ENCODE results near the gene MBNL3. TPM values are rescaled to one million over a fixed set of nuclear protein-coding genes. Genes with fewer than 3 reads are reported as not detected.

The MBNL3 gene
- total RNA-seq, 1 experiment from 2014 or later = 42.2 TPM

- BruUV-seq (replicated peaks) = no TSS peak
- intact Hi-C loops (cut with micrococcal nuclease; ENCODE audit: unreplicated experiment) = no loop called here
- peaks cover 7% of the 10 kb centered on the region for H3K4me1 ChIP-seq (ENCODE audit: insufficient read depth, low read length, poor library complexity, severe bottlenecking)
- ChIA-PET POLR2A (ENCODE audit: low non-redundant PET) (no interaction called here), CTCF (no interaction called here)
- H3K9me3 ChIP-seq (ENCODE audit: low read depth, low read length, poor library complexity, severe bottlenecking) = no peaks in the 10 kb centered on the region
- DNase-seq (ENCODE audit: low spot score) = no peak
- TF ChIP-seq EZH2 (IDR thresholded peaks at IDR 0.05; ENCODE audit: borderline replicate concordance, low read depth, low read length, poor library complexity, severe bottlenecking) (no peak), CTCF (conservative IDR thresholded peaks at IDR 0.05; ENCODE audit: low read depth, low read length) (no peak)
- H3K27ac ChIP-seq (ENCODE audit: low read depth, low read length, poor library complexity, severe bottlenecking) = no peak overlapping the region
- H3K36me3 ChIP-seq (ENCODE audit: insufficient read depth, low read length, poor library complexity, severe bottlenecking) = no peaks in the 10 kb centered on the region
- no peaks in the 10 kb centered on the region for H3K27me3 ChIP-seq (replicated peaks; ENCODE audit: insufficient read depth, low read depth, low read length, poor library complexity)
- H3K4me3 ChIP-seq (ENCODE audit: low read depth, low read length, poor library complexity, severe bottlenecking) = no peak overlapping the region
Observed at GRCh38 chrX:132474544-132475248, 14.1 kb downstream of the MBNL3 start.

GRCh38 chrX:132472397-132472796, 16.4 kb downstream of the MBNL3 start:
- no peak for TF ChIP-seq CTCF (conservative IDR thresholded peaks at IDR 0.05; ENCODE audit: low read depth, low read length)
- TF ChIP-seq EZH2 (IDR thresholded peaks at IDR 0.05; ENCODE audit: borderline replicate concordance, low read depth, low read length, poor library complexity, severe bottlenecking) = no peak
- no peaks in the 10 kb centered on the region for H3K27me3 ChIP-seq (replicated peaks; ENCODE audit: insufficient read depth, low read depth, low read length, poor library complexity)
- no peaks in the 10 kb centered on the region for H3K36me3 ChIP-seq (ENCODE audit: insufficient read depth, low read length, poor library complexity, severe bottlenecking)
- BruUV-seq (replicated peaks) = no TSS peak
- CTCF ChIA-PET = no interaction called here
- POLR2A ChIA-PET (ENCODE audit: low non-redundant PET) = no interaction called here
- intact Hi-C loops (cut with micrococcal nuclease; ENCODE audit: unreplicated experiment) = no loop called here
- H3K4me1 ChIP-seq (ENCODE audit: insufficient read depth, low read length, poor library complexity, severe bottlenecking) = peaks cover 5% of the 10 kb centered on the region
- no peak overlapping the region for H3K27ac ChIP-seq (ENCODE audit: low read depth, low read length, poor library complexity, severe bottlenecking)
- H3K4me3 ChIP-seq (ENCODE audit: low read depth, low read length, poor library complexity, severe bottlenecking) = no peak overlapping the region
- H3K9me3 ChIP-seq (ENCODE audit: low read depth, low read length, poor library complexity, severe bottlenecking) = no peaks in the 10 kb centered on the region
- DNase-seq (ENCODE audit: low spot score) = no peak

- ChIA-PET CTCF (no interaction called here), POLR2A (ENCODE audit: low non-redundant PET) (no interaction called here)
- no peaks in the 10 kb centered on the region for H3K36me3 ChIP-seq (ENCODE audit: insufficient read depth, low read length, poor library complexity, severe bottlenecking)
- no peak for DNase-seq (ENCODE audit: low spot score)
- no peaks in the 10 kb centered on the region for H3K27me3 ChIP-seq (replicated peaks; ENCODE audit: insufficient read depth, low read depth, low read length, poor library complexity)
- no peak overlapping the region for H3K4me3 ChIP-seq (ENCODE audit: low read depth, low read length, poor library complexity, severe bottlenecking)
- no TSS peak for BruUV-seq (replicated peaks)
- no peaks in the 10 kb centered on the region for H3K9me3 ChIP-seq (ENCODE audit: low read depth, low read length, poor library complexity, severe bottlenecking)
- intact Hi-C loops (cut with micrococcal nuclease; ENCODE audit: unreplicated experiment) = no loop called here
- H3K4me1 ChIP-seq (ENCODE audit: insufficient read depth, low read length, poor library complexity, severe bottlenecking) = peaks cover 8% of the 10 kb centered on the region
- no peak for TF ChIP-seq EZH2 (IDR thresholded peaks at IDR 0.05; ENCODE audit: borderline replicate concordance, low read depth, low read length, poor library complexity, severe bottlenecking)
- TF ChIP-seq CTCF (conservative IDR thresholded peaks at IDR 0.05; ENCODE audit: low read depth, low read length) = no peak
- no peak overlapping the region for H3K27ac ChIP-seq (ENCODE audit: low read depth, low read length, poor library complexity, severe bottlenecking)
Observed at GRCh38 chrX:132470831-132471230, 18.0 kb downstream of the MBNL3 start.
